SK-N-SH (cell line): ENCODE data around the gene MEX3D. TPM values are rescaled to one million over a fixed set of nuclear protein-coding genes. Genes with fewer than 3 reads are reported as not detected.

Experiments used
- CTCF ChIA-PET: fragments of 300-600, 350-600 bp; formaldehyde crosslinking; extraction: SDS; loops from one replicate; lab custom pipeline; 2021; lab: Yijun Ruan, JAX
- POLR2A ChIA-PET: fragments of 350-600 bp; sonication (Branson Sonifier 250); formaldehyde crosslinking; extraction: SDS; loops from one replicate; lab custom pipeline; 2020; ENCODE audit warnings: antibody characterized with exemption, inconsistent platforms; lab: Yijun Ruan, JAX
- DNase-seq: peaks from one replicate; pipeline ENCODE4 v3.0.0; 2012
- H2AFZ ChIP-seq: fragments of 200-600 bp; sonication (generic); 2 replicates; pipeline ENCODE4 v1.8.1; 2016; ENCODE audit warnings: antibody characterized with exemption, mild to moderate bottlenecking, low read depth
- H3F3A ChIP-seq: fragments of 200-600 bp; sonication (generic); replicated peaks from 2 replicates; pipeline ENCODE3; 2016; ENCODE audit warnings: antibody characterized with exemption, mild to moderate bottlenecking; ENCODE audit not compliant: insufficient read depth
- H3K27ac ChIP-seq, 2 experiments: fragments of 200-500 bp in 1 of 2; fragments of 200-600 bp in 1 of 2; sonication (Bioruptor generic) in 1 of 2; sonication (generic), shearing (Covaris generic) in 1 of 2; 2 replicates each; pipeline versions ENCODE4 v1.5.1 to v1.6.1; 2014 to 2016; ENCODE audit warnings: low read depth in 2 of 2, inconsistent platforms in 1 of 2, low read length in 1 of 2, mild to moderate bottlenecking in 1 of 2, mixed read lengths in 1 of 2
- H3K27me3 ChIP-seq: fragments of 200-600 bp; sonication (generic), shearing (Covaris generic); 2 replicates; pipeline ENCODE4 v1.6.1; 2016; ENCODE audit warnings: mixed run types; ENCODE audit not compliant: insufficient read depth
- H3K36me3 ChIP-seq, 2 experiments: fragments of 200-500 bp in 1 of 2; fragments of 200-600 bp in 1 of 2; sonication (Bioruptor generic) in 1 of 2; sonication (generic) in 1 of 2; replicated peaks in 1 of 2; 2 replicates each; pipeline versions ENCODE3 to v1.5.1; 2014 to 2016; ENCODE audit warnings: low read length in 1 of 2, mild to moderate bottlenecking in 1 of 2; ENCODE audit not compliant: insufficient read depth in 2 of 2, control insufficient read depth in 1 of 2
- H3K4me1 ChIP-seq, 2 experiments: fragments of 200-500 bp in 1 of 2; fragments of 200-600 bp in 1 of 2; sonication (Bioruptor generic) in 1 of 2; sonication (generic), shearing (Covaris generic) in 1 of 2; 2 replicates each; pipeline versions ENCODE4 v1.5.1 to v1.6.1; 2014 to 2016; ENCODE audit warnings: low read depth in 1 of 2, low read length in 1 of 2, mixed run types in 1 of 2; ENCODE audit not compliant: insufficient read depth in 2 of 2, control insufficient read depth in 1 of 2
- H3K4me2 ChIP-seq: fragments of 200-600 bp; sonication (generic), shearing (Covaris generic); 2 replicates; pipeline ENCODE4 v1.6.1; 2017; ENCODE audit warnings: mixed run types
- H3K4me3 ChIP-seq, 2 experiments: fragments of 200-500 bp in 1 of 2; fragments of 200-600 bp in 1 of 2; sonication (Bioruptor generic) in 1 of 2; sonication (generic), shearing (Covaris generic) in 1 of 2; 2 replicates each; pipeline versions ENCODE4 v1.5.1 to v1.8.1; 2014 to 2016; ENCODE audit warnings: low read depth in 2 of 2, inconsistent platforms in 1 of 2, low read length in 1 of 2, mild to moderate bottlenecking in 1 of 2, mixed read lengths in 1 of 2, moderate library complexity in 1 of 2
- H3K79me2 ChIP-seq: fragments of 200-600 bp; sonication (generic); 2 replicates; pipeline ENCODE4 v1.8.1; 2017; ENCODE audit warnings: mild to moderate bottlenecking; ENCODE audit not compliant: insufficient read depth
- H3K9ac ChIP-seq: fragments of 200-600 bp; sonication (generic); 2 replicates; pipeline ENCODE4 v1.6.1; 2017; ENCODE audit warnings: mixed run types
- H3K9me2 ChIP-seq: fragments of 200-600 bp; sonication (generic); 2 replicates; pipeline ENCODE4 v1.6.1; 2017; ENCODE audit warnings: mixed run types
- H3K9me3 ChIP-seq: fragments of 200-600 bp; sonication (generic); 2 replicates; pipeline ENCODE4 v1.6.1; 2017; ENCODE audit warnings: mixed run types, mild to moderate bottlenecking, moderate library complexity
- H4K20me1 ChIP-seq: fragments of 200-600 bp; sonication (generic); 2 replicates; pipeline ENCODE4 v1.6.1; 2017; ENCODE audit warnings: mild to moderate bottlenecking, mixed run types; ENCODE audit not compliant: insufficient read depth
- ELF1 ChIP-seq: IDR thresholded peaks from 2 replicates; pipeline ENCODE4 v1.4.0; 2012
- EP300 ChIP-seq, 2 experiments: IDR thresholded peaks; 2 replicates each; pipeline versions ENCODE4 v1.4.0 to v1.6.1; 2012; ENCODE audit warnings: borderline replicate concordance in 1 of 2, low read depth in 1 of 2, low read length in 1 of 2
- FOSL2 ChIP-seq: IDR thresholded peaks from 2 replicates; pipeline ENCODE4 v1.4.0; 2012; ENCODE audit warnings: low read depth, mild to moderate bottlenecking, moderate library complexity, borderline replicate concordance
- FOXJ3 ChIP-seq: sonication (generic); formaldehyde crosslinking; IDR thresholded peaks from 2 replicates; pipeline ENCODE4 v1.5.1; 2020; ENCODE audit warnings: mild to moderate bottlenecking, missing genetic modification reagents
- GABPA ChIP-seq: IDR thresholded peaks from 2 replicates; pipeline ENCODE4 v1.4.0; 2012; ENCODE audit warnings: low read depth, mild to moderate bottlenecking
- JUND ChIP-seq: IDR thresholded peaks from 2 replicates; pipeline ENCODE4 v1.4.0; 2012
- MEF2A ChIP-seq: IDR thresholded peaks from 2 replicates; pipeline ENCODE4 v1.4.0; 2012; ENCODE audit warnings: low read depth, borderline replicate concordance
- RCOR1 ChIP-seq: fragments of 150-350 bp; IDR thresholded peaks from 2 replicates; pipeline ENCODE4 v1.6.1; 2017; ENCODE audit warnings: antibody characterized with exemption, low read length
- YY1 ChIP-seq: IDR thresholded peaks from 2 replicates; pipeline ENCODE4 v1.4.0; 2012; ENCODE audit warnings: low read depth, mild to moderate bottlenecking
- WGBS: methylation state at CpG from one replicate; pipeline ENCODE4 v1.1.6; 2017; ENCODE audit warnings: low lambda C conversion rate; 5-methylcytosine and 5-hydroxymethylcytosine counted together
- polyA plus RNA-seq, 3 experiments: library from polyadenylated mRNA; depleted of rRNA; stranded (reverse); fragments of >200 nt; gene quantifications; 2 replicates each; pipeline ENCODE4 v1.2.3, GENCODE V29; 2012
- TF ChIP-seq, protein P1 (sequence below): fragments of 200-600 bp; sonication (generic); IDR thresholded peaks from 2 replicates; pipeline ENCODE4 v1.6.1; 2017; ENCODE audit warnings: antibody characterized with exemption, mild to moderate bottlenecking, moderate library complexity
- TF ChIP-seq, protein P2 (sequence below): IDR thresholded peaks from 2 replicates; pipeline ENCODE4 v1.4.0; 2012; ENCODE audit warnings: low read depth
- TF ChIP-seq, protein P3 (sequence below): IDR thresholded peaks from 2 replicates; pipeline ENCODE4; 2012
- TF ChIP-seq, protein P4 (sequence below): IDR thresholded peaks from 2 replicates; pipeline ENCODE4 v1.6.1; 2012; ENCODE audit warnings: mild to moderate bottlenecking, low read depth, low read length, moderate library complexity

The MEX3D gene
- polyA plus RNA-seq, 1 of the 3 experiments (the other 2 are of a cell fraction): 14.9 TPM

DNA sequence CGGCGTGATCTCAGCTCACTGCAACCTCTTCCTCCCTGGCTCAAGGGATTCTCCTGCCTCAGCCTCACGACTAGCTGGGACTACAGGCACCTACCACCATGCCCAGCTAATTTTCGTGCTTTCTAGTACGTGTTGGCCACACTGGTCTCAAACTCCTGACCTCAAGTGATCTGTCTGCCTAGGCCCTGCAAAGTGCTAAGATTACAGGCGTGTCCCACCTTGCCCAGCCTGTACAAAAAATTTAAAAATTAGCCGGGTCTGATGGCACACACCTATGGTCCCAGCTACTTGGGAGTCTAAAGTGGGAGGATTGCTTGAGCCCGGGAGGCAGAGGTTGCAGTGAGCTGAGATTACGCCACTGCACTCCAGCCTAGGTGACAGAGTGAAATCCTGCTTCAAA, 4.7 kb upstream of the MEX3D start:
- H3K27me3 ChIP-seq: no peaks in the 10 kb centered on the region
- no peak overlapping the region for H3K4me2 ChIP-seq
- H3K9me3 ChIP-seq: no peaks in the 10 kb centered on the region
- H3K4me1 ChIP-seq: peaks cover 0 to 4% of the 10 kb centered on the region in 2 experiments; a peak in 1 of 4 replicates
- H3K9me2 ChIP-seq: no peaks in the 10 kb centered on the region
- DNase-seq: no peak
- no peak overlapping the region for H3K27ac ChIP-seq
- no peak overlapping the region for H2AFZ ChIP-seq
- no peak overlapping the region for H3K4me3 ChIP-seq
- no peaks in the 10 kb centered on the region for H4K20me1 ChIP-seq
- H3F3A ChIP-seq: peaks cover 10% of the 10 kb centered on the region
- H3K36me3 ChIP-seq: peaks cover 0 to 5% of the 10 kb centered on the region in 2 experiments
- CTCF ChIA-PET: no interaction called here
- H3K9ac ChIP-seq: no peak overlapping the region
- POLR2A ChIA-PET: interaction anchor here (0.6 kb wide), 2 partner anchors 13 to 18 kb away, joined by 3 to 4 read pairs; no protein-coding TSS in a partner anchor
- TF ChIP-seq YY1 (no peak), JUND (no peak), MEF2A (no peak)
- TF ChIP-seq, all 33 proteins: peak for 0
- H3K79me2 ChIP-seq: no peaks in the 10 kb centered on the region; the same call in 1 of the 2 replicates
- WGBS: 85% methylated on average over 9 of the region's 9 CpGs

DNA sequence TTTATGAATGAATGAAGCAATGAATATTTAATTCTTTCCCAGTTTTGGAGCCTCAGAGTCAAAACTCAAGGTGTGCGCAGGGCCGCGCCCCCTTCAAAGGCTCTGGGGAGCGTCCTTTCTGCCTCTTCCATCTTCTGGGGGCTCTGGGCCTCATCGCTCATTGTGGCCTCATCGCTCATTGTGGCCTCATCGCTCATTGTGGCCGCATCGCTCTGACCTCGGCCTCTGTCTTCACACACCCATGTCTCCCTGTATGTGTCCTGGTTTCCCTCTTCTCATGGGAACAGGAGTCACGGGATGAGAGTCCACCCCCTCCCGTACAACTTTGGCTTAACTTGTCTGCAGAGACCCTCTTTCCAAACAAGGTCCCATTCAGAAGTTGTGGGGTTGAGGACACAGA, 3.2 kb upstream of the MEX3D start:
- TF ChIP-seq, protein P1, sequence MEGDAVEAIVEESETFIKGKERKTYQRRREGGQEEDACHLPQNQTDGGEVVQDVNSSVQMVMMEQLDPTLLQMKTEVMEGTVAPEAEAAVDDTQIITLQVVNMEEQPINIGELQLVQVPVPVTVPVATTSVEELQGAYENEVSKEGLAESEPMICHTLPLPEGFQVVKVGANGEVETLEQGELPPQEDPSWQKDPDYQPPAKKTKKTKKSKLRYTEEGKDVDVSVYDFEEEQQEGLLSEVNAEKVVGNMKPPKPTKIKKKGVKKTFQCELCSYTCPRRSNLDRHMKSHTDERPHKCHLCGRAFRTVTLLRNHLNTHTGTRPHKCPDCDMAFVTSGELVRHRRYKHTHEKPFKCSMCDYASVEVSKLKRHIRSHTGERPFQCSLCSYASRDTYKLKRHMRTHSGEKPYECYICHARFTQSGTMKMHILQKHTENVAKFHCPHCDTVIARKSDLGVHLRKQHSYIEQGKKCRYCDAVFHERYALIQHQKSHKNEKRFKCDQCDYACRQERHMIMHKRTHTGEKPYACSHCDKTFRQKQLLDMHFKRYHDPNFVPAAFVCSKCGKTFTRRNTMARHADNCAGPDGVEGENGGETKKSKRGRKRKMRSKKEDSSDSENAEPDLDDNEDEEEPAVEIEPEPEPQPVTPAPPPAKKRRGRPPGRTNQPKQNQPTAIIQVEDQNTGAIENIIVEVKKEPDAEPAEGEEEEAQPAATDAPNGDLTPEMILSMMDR: no peak
- TF ChIP-seq, protein P2, sequence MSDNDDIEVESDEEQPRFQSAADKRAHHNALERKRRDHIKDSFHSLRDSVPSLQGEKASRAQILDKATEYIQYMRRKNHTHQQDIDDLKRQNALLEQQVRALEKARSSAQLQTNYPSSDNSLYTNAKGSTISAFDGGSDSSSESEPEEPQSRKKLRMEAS: no peak
- TF ChIP-seq EP300 (IDR thresholded peaks at IDR 0.05; ENCODE audit: borderline replicate concordance in 1 of 2, low read depth in 1 of 2, low read length in 1 of 2) (no peak), FOXJ3 (CRISPR knock-in tag) (no peak), ELF1 (no peak), RCOR1 (no peak), GABPA (no peak), FOSL2 (no peak)
- TF ChIP-seq, protein P3, sequence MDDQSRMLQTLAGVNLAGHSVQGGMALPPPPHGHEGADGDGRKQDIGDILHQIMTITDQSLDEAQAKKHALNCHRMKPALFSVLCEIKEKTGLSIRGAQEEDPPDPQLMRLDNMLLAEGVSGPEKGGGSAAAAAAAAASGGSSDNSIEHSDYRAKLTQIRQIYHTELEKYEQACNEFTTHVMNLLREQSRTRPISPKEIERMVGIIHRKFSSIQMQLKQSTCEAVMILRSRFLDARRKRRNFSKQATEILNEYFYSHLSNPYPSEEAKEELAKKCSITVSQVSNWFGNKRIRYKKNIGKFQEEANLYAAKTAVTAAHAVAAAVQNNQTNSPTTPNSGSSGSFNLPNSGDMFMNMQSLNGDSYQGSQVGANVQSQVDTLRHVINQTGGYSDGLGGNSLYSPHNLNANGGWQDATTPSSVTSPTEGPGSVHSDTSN: no peak
- TF ChIP-seq, protein P4, sequence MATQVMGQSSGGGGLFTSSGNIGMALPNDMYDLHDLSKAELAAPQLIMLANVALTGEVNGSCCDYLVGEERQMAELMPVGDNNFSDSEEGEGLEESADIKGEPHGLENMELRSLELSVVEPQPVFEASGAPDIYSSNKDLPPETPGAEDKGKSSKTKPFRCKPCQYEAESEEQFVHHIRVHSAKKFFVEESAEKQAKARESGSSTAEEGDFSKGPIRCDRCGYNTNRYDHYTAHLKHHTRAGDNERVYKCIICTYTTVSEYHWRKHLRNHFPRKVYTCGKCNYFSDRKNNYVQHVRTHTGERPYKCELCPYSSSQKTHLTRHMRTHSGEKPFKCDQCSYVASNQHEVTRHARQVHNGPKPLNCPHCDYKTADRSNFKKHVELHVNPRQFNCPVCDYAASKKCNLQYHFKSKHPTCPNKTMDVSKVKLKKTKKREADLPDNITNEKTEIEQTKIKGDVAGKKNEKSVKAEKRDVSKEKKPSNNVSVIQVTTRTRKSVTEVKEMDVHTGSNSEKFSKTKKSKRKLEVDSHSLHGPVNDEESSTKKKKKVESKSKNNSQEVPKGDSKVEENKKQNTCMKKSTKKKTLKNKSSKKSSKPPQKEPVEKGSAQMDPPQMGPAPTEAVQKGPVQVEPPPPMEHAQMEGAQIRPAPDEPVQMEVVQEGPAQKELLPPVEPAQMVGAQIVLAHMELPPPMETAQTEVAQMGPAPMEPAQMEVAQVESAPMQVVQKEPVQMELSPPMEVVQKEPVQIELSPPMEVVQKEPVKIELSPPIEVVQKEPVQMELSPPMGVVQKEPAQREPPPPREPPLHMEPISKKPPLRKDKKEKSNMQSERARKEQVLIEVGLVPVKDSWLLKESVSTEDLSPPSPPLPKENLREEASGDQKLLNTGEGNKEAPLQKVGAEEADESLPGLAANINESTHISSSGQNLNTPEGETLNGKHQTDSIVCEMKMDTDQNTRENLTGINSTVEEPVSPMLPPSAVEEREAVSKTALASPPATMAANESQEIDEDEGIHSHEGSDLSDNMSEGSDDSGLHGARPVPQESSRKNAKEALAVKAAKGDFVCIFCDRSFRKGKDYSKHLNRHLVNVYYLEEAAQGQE: no peak
- H2AFZ ChIP-seq: no peak overlapping the region
- POLR2A ChIA-PET: no interaction called here
- no peak overlapping the region for H3K27ac ChIP-seq
- H3K36me3 ChIP-seq: no peaks in the 10 kb centered on the region
- no peak overlapping the region for H3K4me2 ChIP-seq
- no peaks in the 10 kb centered on the region for H3K9me3 ChIP-seq
- peaks cover under 1% of the 10 kb centered on the region for H4K20me1 ChIP-seq
- H3K79me2 ChIP-seq: peaks cover 10% of the 10 kb centered on the region
- WGBS: 93% methylated on average over 12 of the region's 12 CpGs
- H3K27me3 ChIP-seq: no peaks in the 10 kb centered on the region
- no peak overlapping the region for H3K4me3 ChIP-seq
- H3F3A ChIP-seq: peaks cover 10% of the 10 kb centered on the region
- H3K9ac ChIP-seq: no peak overlapping the region
- no peak for DNase-seq
- peaks cover 0 to 4% of the 10 kb centered on the region in 2 experiments; a peak in 1 of 4 replicates for H3K4me1 ChIP-seq
- CTCF ChIA-PET: no interaction called here
- no peaks in the 10 kb centered on the region for H3K9me2 ChIP-seq
